Measurements from ENCODE around the gene RIC8B.

The RIC8B gene

DNA sequence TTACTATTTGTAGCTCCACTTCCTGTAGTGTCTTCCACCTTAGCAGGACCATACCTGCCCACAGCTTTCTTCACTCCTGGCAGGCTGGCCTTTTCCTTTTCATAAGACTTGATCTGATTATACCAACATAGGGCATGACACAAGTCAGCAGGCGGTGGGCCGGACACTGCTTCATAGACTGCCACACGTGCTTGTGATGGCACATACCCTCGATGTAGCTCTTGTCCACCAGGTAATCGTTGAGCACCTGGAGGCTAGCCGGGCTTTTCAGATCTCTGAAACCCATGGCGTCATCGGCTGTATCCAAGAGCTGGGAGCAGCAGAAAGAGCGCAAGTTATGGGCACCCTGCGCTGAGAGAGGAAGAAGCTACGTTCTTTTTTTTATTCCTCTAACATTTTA lies 127.6 kb downstream of the RIC8B start:
- Mint-ChIP-seq H3K36me3 (no peaks in the 10 kb centered on the region), H3K4me3 (no peak overlapping the region), H3K27me3 (peaks cover 80 to 95% of the 10 kb centered on the region in 2 donors), H3K27ac (no peak overlapping the region), H3K9me3 (no peaks in the 10 kb centered on the region), H3K4me1 (peaks cover 5% of the 10 kb centered on the region in 2 donors)
- ATAC-seq (replicated peaks) = no peak
- DNase-seq = no peak

DNA sequence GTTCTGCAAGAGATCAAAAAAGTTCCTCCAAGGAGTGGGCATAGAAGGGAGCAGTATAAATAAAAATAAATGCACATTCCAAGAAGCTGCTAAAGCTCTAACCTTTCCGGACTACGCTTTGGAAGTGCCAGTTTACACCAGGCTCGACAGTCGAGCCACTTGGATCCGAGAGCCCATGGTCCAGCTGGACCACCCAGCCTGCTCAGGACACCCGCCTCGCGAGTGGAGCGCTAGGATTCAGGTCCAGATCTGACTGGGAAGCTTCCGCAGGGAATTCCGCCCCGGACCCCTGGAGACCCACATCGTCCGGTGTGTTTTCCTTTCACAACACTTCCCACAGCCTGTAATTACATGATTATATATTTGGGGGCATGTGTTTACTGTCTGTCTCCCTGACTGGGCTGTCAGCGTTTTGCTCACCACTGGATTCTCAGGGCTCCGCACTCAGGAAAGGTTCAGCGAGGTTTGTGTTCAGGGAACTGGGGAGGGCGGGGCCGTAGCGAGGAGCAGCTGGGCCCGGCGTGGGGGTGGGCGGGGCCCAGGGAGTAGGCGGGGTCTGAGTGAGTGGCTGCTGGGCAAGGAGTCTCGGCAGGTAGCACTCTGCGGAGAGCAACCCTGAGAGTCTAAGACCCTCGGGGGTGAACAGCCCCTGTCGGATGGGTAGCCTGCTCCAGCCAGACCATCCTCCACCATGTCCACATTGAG lies 128.9 kb downstream of the RIC8B start:
- no peaks in the 10 kb centered on the region for H3K36me3 Mint-ChIP-seq
- peaks cover 8 to 14% of the 10 kb centered on the region in 2 donors for H3K4me1 Mint-ChIP-seq
- H3K4me3 Mint-ChIP-seq = peak overlapping the region in 1 of 2 donors; percentile 18
- H3K27me3 Mint-ChIP-seq = peaks cover 79 to 95% of the 10 kb centered on the region in 2 donors
- no peak overlapping the region for H3K27ac Mint-ChIP-seq
- ATAC-seq (replicated peaks) = peak; percentile 72 to 75
- peak; percentile 16 for DNase-seq
- H3K9me3 Mint-ChIP-seq = peaks cover 0 to 2% of the 10 kb centered on the region in 2 donors

DNA sequence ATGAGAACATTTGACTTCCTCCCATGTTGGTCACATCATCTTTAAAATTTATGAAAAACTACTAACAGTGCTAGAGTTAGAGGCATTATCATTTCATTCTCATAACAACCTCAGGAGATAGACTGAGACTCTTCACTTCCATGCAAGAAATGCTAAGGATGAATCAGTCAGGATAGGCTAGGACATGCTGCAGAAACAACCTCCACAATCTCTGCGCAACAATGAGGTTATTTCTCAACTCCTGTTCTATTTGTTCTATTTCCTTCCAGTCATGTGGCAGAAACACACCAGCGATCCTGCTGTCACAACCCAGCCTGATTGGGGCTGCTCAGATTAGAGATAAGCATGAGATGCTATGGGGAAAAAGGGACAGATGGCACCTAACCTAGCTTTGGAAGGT lies 132.2 kb downstream of the RIC8B start:
- no peak for ATAC-seq (replicated peaks)
- Mint-ChIP-seq H3K36me3 (peaks cover 0 to 1% of the 10 kb centered on the region in 2 donors), H3K9me3 (peaks cover 0 to 3% of the 10 kb centered on the region in 2 donors), H3K4me1 (peaks cover 18 to 43% of the 10 kb centered on the region in 2 donors), H3K27ac (no peak overlapping the region), H3K27me3 (peaks cover 67 to 84% of the 10 kb centered on the region in 2 donors), H3K4me3 (no peak overlapping the region)
- no peak for DNase-seq

DNA sequence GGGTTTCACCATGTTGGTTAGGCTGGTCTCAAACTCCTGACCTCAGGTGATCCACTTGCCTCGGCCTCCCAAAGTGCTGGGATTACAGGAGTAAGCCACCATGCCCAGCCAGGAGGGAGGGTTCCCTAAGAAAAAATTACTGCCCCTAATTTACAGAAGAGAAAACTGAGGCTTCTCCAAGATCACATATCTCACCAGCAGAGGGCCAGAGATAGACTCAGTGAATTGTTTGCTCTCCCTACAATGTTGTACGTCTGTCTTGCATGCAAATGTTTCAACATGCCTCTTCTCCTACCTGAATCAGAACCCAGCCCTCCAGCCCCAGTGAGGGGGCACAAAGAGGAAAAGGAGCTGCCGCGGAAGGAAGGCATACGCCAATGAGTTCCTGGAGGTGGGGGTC lies 132.9 kb downstream of the RIC8B start:
- H3K9me3 Mint-ChIP-seq = peaks cover 0 to 3% of the 10 kb centered on the region in 2 donors
- peaks cover 19 to 46% of the 10 kb centered on the region in 2 donors for H3K4me1 Mint-ChIP-seq
- H3K27me3 Mint-ChIP-seq = peaks cover 64 to 84% of the 10 kb centered on the region in 2 donors
- H3K27ac Mint-ChIP-seq = peak overlapping the region; percentile 49
- no peak overlapping the region for H3K4me3 Mint-ChIP-seq
- DNase-seq = no peak
- ATAC-seq (replicated peaks) = no peak
- H3K36me3 Mint-ChIP-seq = peaks cover 0 to 2% of the 10 kb centered on the region in 2 donors

DNA sequence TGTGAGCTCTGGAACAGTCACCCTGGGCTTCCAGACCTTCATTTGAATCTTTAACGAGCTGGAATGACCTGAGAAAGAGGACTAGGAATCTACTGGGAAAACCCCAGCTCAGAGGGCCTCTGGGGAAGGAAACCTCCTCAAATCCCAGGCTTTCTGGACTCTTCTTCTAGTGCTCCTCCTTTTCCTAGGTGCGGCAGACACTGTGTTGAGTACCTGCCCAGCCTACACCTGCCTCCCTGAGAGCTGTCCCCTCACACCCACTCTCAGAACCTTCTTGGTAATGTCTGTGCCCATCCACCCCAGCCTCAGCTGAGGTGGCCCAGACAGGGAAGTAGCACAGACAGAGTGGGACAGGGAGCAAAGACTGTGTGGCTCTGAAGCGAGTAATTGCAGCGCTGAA lies 133.4 kb downstream of the RIC8B start:
- peaks cover 19 to 46% of the 10 kb centered on the region in 2 donors for H3K4me1 Mint-ChIP-seq
- H3K4me3 Mint-ChIP-seq = no peak overlapping the region
- H3K9me3 Mint-ChIP-seq = peaks cover 0 to 3% of the 10 kb centered on the region in 2 donors
- no peak for ATAC-seq (replicated peaks)
- peaks cover 64 to 84% of the 10 kb centered on the region in 2 donors for H3K27me3 Mint-ChIP-seq
- no peak for DNase-seq
- no peak overlapping the region for H3K27ac Mint-ChIP-seq
- peaks cover 0 to 2% of the 10 kb centered on the region in 2 donors for H3K36me3 Mint-ChIP-seq

DNA sequence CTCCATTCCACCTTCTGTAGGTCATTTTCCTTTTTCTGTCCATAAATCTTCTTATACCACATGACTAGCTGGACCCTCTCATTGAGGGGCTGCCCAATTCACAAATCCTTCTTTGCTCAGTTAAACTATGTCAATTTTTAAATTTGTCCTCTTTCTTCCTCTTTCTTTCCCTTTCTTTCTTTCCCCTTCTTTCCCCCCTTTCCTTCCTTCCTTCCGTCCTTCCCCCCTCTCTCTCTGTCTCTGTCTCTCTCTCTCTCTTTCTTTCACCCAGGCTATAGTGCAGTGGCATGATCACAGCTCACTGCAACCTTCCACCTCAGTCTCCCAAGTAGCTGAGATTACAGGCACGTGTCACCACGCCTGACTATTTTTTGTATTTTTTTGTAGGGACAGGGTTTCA lies 134.1 kb downstream of the RIC8B start:
- no peak for DNase-seq
- Mint-ChIP-seq H3K27ac (no peak overlapping the region), H3K4me1 (peaks cover 13 to 41% of the 10 kb centered on the region in 2 donors), H3K36me3 (peaks cover 0 to 2% of the 10 kb centered on the region in 2 donors), H3K27me3 (peaks cover 63 to 84% of the 10 kb centered on the region in 2 donors), H3K9me3 (peaks cover 0 to 3% of the 10 kb centered on the region in 2 donors), H3K4me3 (no peak overlapping the region)
- ATAC-seq (replicated peaks) = no peak

DNA sequence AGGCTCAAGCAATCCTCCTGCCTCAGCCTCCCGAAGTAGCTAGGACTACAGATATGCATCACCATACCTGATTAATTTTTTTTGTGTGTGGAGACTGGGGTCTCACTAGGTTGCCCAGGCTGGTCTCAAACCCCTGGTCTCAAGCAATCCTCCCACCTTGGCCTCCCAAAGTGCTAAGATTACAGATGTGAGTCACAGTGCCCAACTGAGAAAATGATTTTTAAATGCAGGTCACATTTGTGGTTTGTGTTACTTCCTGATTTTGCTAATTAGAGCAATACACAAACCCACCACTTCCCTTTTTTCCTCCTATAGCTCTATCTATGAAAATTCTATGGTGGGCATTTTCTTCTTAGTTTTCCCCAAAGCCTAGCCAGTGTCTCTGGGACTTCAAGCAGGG lies 135.7 kb downstream of the RIC8B start:
- Mint-ChIP-seq H3K36me3 (peaks cover 0 to 2% of the 10 kb centered on the region in 2 donors), H3K4me1 (peaks cover 13 to 47% of the 10 kb centered on the region in 2 donors), H3K27me3 (peaks cover 65 to 87% of the 10 kb centered on the region in 2 donors), H3K9me3 (peaks cover 0 to 3% of the 10 kb centered on the region in 2 donors), H3K27ac (peak overlapping the region; percentile 51), H3K4me3 (no peak overlapping the region)
- DNase-seq = peak; percentile 26
- ATAC-seq (replicated peaks) = peak; percentile 95 to 97

DNA sequence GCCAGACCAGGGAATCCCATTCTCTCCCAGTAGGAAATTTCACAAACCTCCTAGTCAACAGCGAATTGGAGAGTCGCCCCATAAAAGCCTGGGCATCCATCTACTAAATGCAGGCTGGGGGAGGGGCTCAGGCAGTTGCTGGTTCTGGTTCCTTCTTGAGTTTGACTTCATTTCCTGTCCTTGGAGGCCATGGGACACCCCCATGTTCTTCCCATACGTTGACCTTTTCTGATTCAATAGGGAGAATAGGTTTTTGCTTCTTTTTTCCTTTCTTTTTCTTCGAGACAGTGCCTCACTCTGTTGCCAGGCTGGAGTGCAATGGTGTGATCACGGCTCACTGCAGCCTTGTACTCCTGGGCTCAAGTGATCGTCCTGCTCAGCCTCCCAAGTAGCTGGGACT lies 137.1 kb downstream of the RIC8B start:
- H3K4me3 Mint-ChIP-seq = peak overlapping the region; percentile 17 to 41
- peaks cover 0 to 2% of the 10 kb centered on the region in 2 donors for H3K36me3 Mint-ChIP-seq
- peak overlapping the region; percentile 59 for H3K27ac Mint-ChIP-seq
- ATAC-seq (replicated peaks) (no peak), DNase-seq (no peak)
- H3K4me1 Mint-ChIP-seq = peaks cover 13 to 54% of the 10 kb centered on the region in 2 donors
- H3K9me3 Mint-ChIP-seq = peaks cover 0 to 3% of the 10 kb centered on the region in 2 donors
- H3K27me3 Mint-ChIP-seq = peaks cover 66 to 85% of the 10 kb centered on the region in 2 donors

DNA sequence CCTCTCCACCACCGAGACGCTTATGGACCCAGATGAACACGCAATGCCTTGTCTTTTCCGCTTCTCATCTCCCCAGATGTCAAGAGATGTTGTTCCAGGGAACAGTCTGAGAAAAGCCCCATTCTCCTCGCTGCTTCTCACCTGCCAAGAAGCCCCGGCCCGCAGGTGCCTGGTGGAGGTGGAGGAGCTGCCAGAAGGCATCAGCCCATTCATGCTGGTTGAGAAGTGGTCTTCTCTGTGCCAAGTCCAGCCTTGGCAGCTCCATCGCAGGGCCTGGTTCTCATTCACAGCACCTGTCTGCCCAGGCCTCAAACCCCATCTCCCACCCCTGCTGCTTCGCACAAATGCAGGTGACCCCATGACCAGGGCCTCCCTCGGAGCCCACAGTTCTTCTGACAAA lies 139.0 kb downstream of the RIC8B start:
- Mint-ChIP-seq H3K4me3 (no peak overlapping the region), H3K9me3 (peaks cover 0 to 1% of the 10 kb centered on the region in 2 donors), H3K27ac (no peak overlapping the region), H3K4me1 (peaks cover 10 to 44% of the 10 kb centered on the region in 2 donors), H3K36me3 (peaks cover 0 to 2% of the 10 kb centered on the region in 2 donors), H3K27me3 (peaks cover 59 to 71% of the 10 kb centered on the region in 2 donors)
- DNase-seq = no peak
- no peak for ATAC-seq (replicated peaks)

DNA sequence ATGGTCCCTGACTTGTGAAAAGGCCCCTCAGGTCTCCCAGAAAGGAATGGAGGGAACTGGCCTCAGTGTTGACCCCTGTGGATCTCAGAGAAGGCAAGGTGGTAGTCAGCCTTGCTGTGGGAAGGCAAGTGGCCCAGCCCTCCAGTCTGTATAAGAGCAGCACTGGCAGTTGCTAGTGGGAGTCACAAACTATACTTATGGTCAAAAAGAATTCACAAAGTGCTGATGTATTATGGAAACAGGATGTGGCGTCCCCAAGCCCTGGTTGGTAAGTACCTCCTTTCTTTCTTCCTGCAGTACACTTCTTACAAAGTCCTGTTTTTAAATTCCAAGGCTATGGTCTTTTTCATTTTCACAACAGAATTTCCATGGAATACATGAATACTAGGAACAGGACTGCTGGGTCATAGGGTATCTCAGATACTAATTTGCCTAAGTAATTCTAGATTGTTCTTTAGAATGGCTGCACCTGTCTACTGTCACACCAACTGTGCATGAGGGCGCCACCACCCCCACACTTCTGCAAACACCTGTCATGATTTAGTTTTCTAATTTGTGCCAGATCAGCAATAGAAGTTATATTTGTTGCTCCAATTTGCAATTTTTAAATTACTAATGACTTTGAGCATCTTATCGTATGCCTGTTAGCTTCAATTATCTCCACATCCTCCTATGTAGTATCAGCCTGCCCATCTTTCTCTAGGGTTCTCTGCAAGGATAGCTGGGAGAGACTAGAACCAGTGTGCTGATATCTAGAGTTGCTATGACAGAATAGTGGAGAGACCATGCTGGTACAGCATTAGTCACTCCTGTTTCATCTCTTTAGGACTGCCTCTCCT lies 140.5 kb downstream of the RIC8B start:
- H3K9me3 Mint-ChIP-seq = peaks cover 0 to 1% of the 10 kb centered on the region in 2 donors
- ATAC-seq (replicated peaks) = peak; percentile 40 to 51
- no peak for DNase-seq
- H3K36me3 Mint-ChIP-seq = peaks cover 0 to 2% of the 10 kb centered on the region in 2 donors
- peaks cover 9 to 37% of the 10 kb centered on the region in 2 donors for H3K4me1 Mint-ChIP-seq
- peaks cover 60 to 75% of the 10 kb centered on the region in 2 donors for H3K27me3 Mint-ChIP-seq
- H3K4me3 Mint-ChIP-seq = no peak overlapping the region
- no peak overlapping the region for H3K27ac Mint-ChIP-seq

DNA sequence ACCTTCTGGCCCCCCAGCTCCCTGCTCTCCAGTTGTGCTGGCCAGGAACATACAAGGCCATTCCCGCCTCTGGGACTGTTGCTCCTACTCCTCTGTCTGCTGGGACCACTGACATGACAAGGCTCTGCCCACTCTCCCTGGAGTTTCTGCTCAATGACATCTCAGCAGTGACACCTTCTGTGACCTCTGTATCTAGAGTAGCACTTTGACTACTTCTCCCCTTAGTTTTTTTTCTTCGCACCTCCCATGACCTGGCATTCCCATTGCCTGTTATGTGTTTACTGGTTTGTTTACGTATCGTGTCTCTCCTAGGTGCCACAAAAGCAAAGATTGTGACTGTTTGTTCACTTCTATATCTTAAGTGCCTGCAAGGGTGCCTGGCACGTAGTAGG lies 141.1 kb downstream of the RIC8B start:
- Mint-ChIP-seq H3K27ac (no peak overlapping the region), H3K4me3 (no peak overlapping the region), H3K9me3 (peaks cover 0 to 1% of the 10 kb centered on the region in 2 donors), H3K27me3 (peaks cover 62 to 78% of the 10 kb centered on the region in 2 donors), H3K4me1 (peaks cover 4 to 31% of the 10 kb centered on the region in 2 donors), H3K36me3 (peaks cover 0 to 2% of the 10 kb centered on the region in 2 donors)
- ATAC-seq (replicated peaks) (no peak), DNase-seq (no peak)

DNA sequence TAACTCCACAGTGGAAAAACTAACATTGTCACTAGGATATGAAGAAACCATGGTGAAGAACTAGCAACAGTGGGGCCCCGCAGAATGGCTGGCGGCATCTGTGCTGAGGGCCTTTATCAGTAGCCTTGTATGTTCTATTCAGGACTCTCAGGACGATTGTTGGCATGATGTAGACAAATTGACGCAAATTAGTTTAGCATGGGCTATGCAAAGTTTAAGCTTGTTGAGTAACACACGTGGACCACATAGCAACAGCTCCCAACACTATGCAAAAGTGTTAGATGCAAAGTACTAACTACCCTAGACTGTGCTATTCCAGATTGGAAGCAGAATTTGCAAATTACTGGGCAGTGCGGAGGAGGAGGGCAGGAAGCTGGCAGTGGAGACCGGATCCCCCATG lies 143.0 kb downstream of the RIC8B start:
- H3K4me1 Mint-ChIP-seq = peaks cover 0 to 18% of the 10 kb centered on the region in 2 donors
- no peak overlapping the region for H3K4me3 Mint-ChIP-seq

DNA sequence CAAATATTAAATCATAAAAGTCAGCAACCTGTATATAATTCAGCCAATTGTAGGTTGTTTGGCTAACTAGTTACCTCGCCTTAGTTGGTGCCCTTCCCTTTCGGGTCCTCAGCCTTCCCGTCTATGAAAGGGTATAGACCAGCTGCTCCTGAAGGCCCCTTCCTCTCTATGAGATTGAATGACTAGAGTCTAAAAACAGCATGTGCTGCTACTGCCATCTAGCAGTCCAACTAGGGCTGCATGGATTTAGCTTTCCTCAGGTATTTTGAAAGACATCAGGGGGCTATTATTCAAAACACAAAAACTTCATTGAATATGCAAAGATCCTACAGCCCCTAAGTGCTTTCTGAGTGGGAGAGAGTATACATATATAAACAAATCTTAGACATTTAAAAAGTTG lies 144.3 kb downstream of the RIC8B start:
- DNase-seq = no peak
- Mint-ChIP-seq H3K27me3 (peaks cover 71 to 79% of the 10 kb centered on the region in 2 donors), H3K4me3 (no peak overlapping the region), H3K36me3 (peaks cover 2 to 7% of the 10 kb centered on the region in 2 donors), H3K27ac (no peak overlapping the region), H3K9me3 (peaks cover 9% of the 10 kb centered on the region in 2 donors), H3K4me1 (peaks cover 0 to 18% of the 10 kb centered on the region in 2 donors)
- no peak for ATAC-seq (replicated peaks)

More for the DNA sequence above, 143.0 kb downstream of the RIC8B start:
- Mint-ChIP-seq H3K36me3 (no peaks in the 10 kb centered on the region), H3K27ac (no peak overlapping the region), H3K27me3 (peaks cover 72 to 79% of the 10 kb centered on the region in 2 donors), H3K9me3 (peaks cover 0 to 1% of the 10 kb centered on the region in 2 donors)
- no peak for DNase-seq
- ATAC-seq (replicated peaks) = no peak

DNA sequence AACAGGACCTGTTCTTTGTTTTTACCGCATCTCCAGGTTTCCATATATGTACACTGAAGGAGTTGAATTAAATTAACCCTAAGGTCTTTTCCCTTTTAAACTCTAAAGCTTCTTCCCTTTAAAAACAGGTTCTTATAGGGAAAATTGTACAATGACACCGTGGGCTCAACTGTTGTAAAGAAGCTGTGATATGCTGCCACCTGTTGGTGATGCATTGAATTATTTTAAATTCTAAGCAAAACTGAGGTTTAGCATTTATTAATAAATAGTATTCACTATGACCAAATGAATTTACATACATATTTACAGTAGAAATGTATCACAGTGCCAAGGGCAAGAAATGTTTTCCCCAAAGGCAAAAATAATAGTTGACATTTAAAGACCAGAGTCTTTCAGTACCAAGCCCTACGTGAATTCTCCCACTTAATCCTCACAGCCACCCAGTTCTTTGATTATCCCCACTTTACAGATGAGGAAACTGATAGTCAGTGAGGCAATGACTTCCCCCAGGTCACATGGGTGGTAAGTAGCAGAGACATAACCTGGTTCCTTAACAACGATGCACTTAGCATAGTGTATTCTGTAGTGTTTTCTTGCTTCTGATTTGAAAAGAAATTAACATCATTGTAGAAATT lies 145.5 kb downstream of the RIC8B start:
- DNase-seq (no peak), ATAC-seq (replicated peaks) (no peak)
- Mint-ChIP-seq H3K27me3 (peaks cover 70 to 77% of the 10 kb centered on the region in 2 donors), H3K36me3 (peaks cover 6 to 11% of the 10 kb centered on the region in 2 donors), H3K27ac (no peak overlapping the region), H3K4me3 (no peak overlapping the region), H3K4me1 (peaks cover 0 to 13% of the 10 kb centered on the region in 2 donors), H3K9me3 (peaks cover 13 to 15% of the 10 kb centered on the region in 2 donors)

All from stimulated activated naive B cell treated with anti-CD40 and anti-IgM and Interleukin-4, amounts not matched to agents 10 μg/mL and 1 μg/mL and 100 μg/mL, for 72 hours (primary cell).